NCI-H2107 treated with DMSO at 0.1 percent for 48 hours (cell line): ENCODE data around the gene BRAT1.

Source experiments
- DNase-seq: peaks from one replicate; lab custom pipeline; 2025; ENCODE audit not compliant: unreplicated experiment; lab: John Stamatoyannopoulos, UW

BRAT1 gene

GRCh38 chr7:2500701-2501100 is 54.6 kb downstream of the BRAT1 start:
- no peak for DNase-seq

GRCh38 chr7:2499719-2500430 is 55.4 kb downstream of the BRAT1 start:
- no peak for DNase-seq

GRCh38 chr7:2499181-2499580 is 56.1 kb downstream of the BRAT1 start:
- no peak for DNase-seq

DNA sequence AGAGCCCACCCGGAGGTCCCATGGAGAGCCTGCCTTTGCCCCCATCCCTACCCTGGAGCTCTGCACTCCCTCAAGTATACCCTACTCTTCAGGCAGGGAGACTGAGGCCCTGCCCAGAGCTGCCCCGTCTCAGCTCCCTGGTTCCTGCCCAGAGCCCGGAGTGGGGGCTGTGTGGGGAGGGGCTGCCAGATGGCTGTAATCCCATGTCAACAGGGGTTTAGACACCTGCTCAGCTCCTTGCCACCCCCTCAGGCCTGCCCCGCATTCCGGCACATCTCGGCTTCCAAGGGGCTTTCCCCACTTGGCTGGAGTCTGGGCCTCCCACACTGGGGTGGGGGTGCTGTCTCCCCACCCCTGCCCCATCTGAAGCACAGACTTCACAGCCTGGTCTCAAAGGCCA is 56.6 kb downstream of the BRAT1 start:
- DNase-seq: no peak

- no peak for DNase-seq
Observed at GRCh38 chr7:2497500-2498336, 57.6 kb downstream of the BRAT1 start.

DNA sequence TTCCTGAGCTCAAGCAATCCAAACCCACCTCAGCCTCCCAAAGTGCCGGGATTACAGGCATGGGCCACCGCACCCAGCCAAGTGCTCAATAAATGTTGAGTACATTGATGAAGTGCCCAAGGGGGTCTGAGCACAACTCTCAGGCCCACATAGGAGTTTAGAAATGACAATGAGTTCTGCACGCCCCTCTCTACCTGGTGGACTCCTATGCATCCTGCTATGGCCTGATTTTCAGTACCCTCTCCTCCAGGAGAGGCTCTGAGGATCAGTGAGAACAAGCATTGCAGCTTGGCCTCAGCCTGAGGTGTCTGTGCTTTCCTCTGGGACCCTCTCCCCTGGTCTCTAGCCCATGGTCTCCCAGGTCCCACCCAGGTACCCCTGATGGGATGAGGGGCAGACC is 58.3 kb downstream of the BRAT1 start:
- DNase-seq: no peak

DNA sequence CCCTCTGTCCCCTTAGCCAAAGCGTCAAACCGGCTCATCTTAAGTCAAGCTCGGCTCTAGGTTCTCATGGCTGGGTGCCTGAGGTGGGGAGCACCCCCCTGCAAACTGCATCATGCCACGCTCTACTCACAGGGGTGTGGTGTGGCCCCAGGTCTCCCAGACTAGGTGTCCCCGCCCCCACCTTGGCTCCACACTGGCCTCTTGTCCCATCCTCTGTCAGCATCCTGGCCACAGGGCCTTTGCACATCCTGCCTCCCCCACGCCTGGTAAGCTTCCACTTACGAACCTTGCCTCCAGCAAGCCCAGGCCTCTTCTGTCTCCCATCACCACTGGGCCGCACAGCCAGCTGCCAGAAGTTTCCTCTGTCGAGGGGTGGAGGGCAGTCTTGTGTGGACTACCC is 58.9 kb downstream of the BRAT1 start:
- DNase-seq: no peak

GRCh38 chr7:2495418-2496299 is 59.7 kb downstream of the BRAT1 start:
- peak; percentile 15 for DNase-seq

DNA sequence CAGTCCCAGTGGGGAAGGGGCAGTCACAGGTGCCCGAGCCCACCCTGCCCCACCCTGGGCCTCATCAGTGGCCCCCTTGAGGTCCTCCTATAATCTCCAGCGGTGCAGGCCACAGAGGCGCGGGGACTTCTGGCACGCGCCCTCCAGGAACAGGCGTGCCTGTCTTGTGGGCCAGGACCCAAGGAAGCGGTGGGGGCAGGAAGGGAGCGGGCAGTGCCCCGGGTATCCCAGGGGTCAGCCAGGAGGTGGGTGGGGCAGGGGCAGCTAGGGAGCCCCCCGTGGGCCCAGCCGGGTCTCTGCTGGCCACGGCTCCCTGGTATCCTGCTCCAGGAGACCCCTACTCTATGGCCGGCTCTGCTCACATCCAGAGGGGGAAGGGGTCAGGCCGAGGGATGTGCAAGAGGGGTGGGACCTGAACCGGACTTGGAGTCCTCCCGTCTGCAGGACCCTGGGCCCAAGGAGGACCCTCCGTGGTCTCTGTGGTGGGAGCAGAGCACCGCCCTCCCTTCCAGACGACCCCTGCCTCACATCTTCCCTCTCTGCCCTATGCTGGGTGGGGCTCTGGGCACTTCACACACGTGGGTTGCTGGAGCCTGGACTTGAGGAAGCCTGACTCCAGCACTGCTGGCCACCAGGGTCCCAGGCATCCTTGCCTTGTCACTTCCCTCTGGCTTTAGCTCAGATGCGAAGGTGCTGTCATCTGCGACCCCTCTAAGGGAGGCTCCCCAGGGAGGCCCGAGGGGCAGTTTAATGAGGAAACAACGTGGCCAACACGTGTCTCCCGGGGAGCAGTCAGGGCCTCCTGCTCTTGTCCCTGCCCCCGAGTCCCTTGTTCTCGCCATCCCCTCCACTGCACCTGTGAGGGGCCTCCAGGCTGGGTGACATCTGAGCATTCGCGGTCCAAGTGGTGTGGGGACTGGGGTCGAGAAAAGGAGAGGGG is 60.9 kb downstream of the BRAT1 start:
- DNase-seq: no peak

- DNase-seq: no peak
Observed at GRCh38 chr7:2493205-2494164, 61.8 kb downstream of the BRAT1 start.

- DNase-seq: no peak
Observed at GRCh38 chr7:2492038-2492437, 63.3 kb downstream of the BRAT1 start.

DNA sequence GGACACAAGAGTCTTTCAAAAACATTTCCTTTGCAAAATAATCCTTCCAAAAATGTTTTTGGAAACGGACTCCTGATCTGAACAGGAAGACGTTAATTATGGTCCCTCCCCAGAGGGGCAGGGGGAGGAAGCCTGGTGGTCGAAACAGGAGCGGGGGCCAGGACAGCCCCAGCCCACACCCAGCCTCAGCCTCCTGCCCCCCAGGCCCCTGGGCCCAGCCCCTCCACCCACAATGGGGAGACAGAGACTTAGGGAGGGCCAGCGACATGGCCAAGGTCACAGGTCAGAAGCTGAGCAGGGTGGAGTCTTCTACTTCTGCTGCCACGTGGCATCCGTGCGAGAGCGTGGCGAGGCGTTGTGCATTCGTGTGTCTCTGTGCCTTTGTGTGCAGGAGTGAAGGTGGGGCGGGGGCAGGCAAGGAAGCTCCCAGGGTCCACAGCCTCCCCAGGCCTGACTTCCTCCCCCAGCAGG is 65.1 kb downstream of the BRAT1 start:
- DNase-seq: no peak

DNA sequence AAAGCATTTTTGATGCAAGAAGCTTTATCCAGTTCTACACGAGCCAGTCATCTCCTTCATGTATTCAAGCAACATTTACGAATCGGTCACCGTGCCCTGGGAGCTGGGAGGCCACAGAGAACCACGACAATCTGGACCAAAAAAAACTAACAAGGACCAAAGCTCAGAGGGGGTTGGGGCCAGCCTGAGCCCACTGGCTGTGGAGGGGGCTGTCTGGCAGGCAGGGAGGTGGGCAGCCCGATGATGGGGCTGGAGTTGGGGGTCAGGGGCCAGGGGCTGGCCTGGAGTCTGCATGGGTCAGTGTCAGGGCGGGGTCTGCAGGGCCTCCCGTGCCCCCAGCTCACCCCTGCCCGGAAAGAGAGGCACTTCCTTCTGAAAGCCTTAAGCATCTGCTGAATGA is 66.6 kb downstream of the BRAT1 start:
- no peak for DNase-seq

GRCh38 chr7:2488272-2488645 is 67.1 kb downstream of the BRAT1 start:
- DNase-seq: no peak
